GM12874 (cell line): Measurements from ENCODE around the gene ADGRF1.

ENCODE experiments used
- CTCF ChIP-seq: IDR thresholded peaks from 2 replicates; pipeline ENCODE4 v1.5.1; 2011; ENCODE audit warnings: low read depth, mild to moderate bottlenecking, control low read depth, low read length, moderate library complexity; ENCODE audit not compliant: insufficient read depth

The ADGRF1 gene

DNA sequence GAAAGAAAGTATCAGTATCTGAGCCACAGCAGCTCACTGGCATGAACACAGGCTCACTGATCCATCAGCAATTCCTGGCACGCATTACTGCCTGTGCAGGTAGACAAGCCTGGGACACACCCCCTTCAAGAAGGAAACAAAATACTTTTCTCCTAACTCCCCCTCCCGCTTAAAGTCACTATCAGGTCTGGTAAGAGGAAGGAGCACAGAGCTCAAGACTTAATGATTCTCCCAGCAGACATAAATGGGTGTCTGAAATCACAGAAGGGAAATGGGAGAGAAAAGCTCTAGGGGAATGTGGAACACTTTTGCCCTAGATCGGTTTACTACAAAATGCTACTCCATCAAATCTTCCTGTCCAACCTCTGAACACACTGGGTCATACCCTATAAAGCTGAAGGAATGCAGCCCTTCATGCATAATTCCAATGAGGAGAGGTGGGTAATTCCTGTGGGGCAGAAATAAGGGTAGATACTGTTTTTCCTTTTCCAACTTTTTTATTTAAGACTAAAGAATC is at the start of gene ADGRF1:
Gene ADGRF1, minus strand, starts transcription at position 58 of the 517 bp plus-strand sequence. CDS start 13,271 bp downstream, outside the sequence.
- no peak for TF ChIP-seq CTCF

GRCh38 chr6:47090881-47091280 is 48.7 kb upstream of the ADGRF1 start:
- TF ChIP-seq CTCF = no peak

DNA sequence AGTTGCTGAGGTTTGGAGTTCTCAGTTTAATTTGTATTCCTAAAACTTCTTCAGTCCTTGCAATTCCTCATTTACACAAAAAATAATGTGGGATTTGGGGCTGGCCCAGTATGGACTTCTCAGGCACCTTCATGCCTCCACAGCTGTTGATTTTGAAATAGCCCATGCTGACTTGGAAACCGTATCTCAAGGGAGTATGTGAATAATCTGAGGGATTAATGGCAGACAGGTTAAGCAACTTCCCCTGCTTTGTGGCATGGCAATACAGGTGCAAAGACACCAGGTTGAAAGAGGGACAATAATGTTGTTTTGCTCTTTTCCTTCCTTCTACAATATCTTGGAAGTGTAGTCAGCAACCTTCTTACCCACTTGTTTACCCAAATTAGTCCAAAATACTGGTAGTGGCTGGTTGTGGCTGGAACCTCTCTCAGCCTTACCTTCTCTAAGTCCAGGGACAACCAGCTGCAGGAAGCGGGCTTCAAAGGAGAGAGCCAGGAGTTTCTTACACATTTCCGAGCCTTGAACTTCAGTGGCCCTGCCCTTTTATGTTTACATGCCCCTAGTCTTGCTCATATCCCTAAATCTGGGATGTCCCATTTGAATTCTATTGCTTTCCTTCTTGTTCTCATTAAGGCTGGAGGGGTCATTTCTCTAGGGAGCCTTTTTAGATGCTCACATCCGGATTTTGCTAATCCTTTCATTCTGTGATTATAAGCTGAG is 44.1 kb upstream of the ADGRF1 start:
- TF ChIP-seq CTCF = no peak

- no peak for TF ChIP-seq CTCF
These were observed 42.5 kb upstream of the ADGRF1 start for GRCh38 chr6:47084610-47085009.

- TF ChIP-seq CTCF = no peak
These were observed 41.5 kb upstream of the ADGRF1 start for GRCh38 chr6:47083586-47084047.

GRCh38 chr6:47080083-47080596 is 38.0 kb upstream of the ADGRF1 start:
- no peak for TF ChIP-seq CTCF

GRCh38 chr6:47079638-47080037 is 37.5 kb upstream of the ADGRF1 start:
- TF ChIP-seq CTCF = no peak
